H9 (cell line): Measurements from ENCODE around the gene ANKMY1. TPM values are rescaled to one million over a fixed set of nuclear protein-coding genes. Genes with fewer than 3 reads are reported as not detected.

Experiments
- DNase-seq: peaks from one replicate; pipeline ENCODE4 v3.0.0-alpha.2; 2017
- H2AFZ ChIP-seq: one replicate; pipeline ENCODE4 v1.6.1; 2013; ENCODE audit warnings: mild to moderate bottlenecking, low read length, control low read depth, moderate library complexity
- H2AK5ac ChIP-seq: 2 replicates; pipeline ENCODE4 v1.6.1; 2013; ENCODE audit warnings: low read length, control low read depth, mixed read lengths; ENCODE audit not compliant: insufficient read length
- H2BK120ac ChIP-seq: one replicate; pipeline ENCODE4 v1.6.1; 2013; ENCODE audit warnings: low read depth, mild to moderate bottlenecking, low read length, control low read depth, inconsistent platforms; ENCODE audit not compliant: poor library complexity, severe bottlenecking
- H2BK12ac ChIP-seq: 2 replicates; pipeline ENCODE4 v1.6.1; 2013; ENCODE audit warnings: low read length, control low read depth, mixed read lengths, low read depth; ENCODE audit not compliant: insufficient read length
- H2BK15ac ChIP-seq: 2 replicates; pipeline ENCODE4 v1.6.1; 2013; ENCODE audit warnings: low read depth, low read length, control low read depth
- H2BK20ac ChIP-seq: one replicate; pipeline ENCODE4 v1.6.1; 2013; ENCODE audit warnings: low read depth, mild to moderate bottlenecking, low read length, control low read depth, inconsistent platforms; ENCODE audit not compliant: poor library complexity, severe bottlenecking
- H2BK5ac ChIP-seq: 2 replicates; pipeline ENCODE4 v1.6.1; 2013; ENCODE audit warnings: low read length, control low read depth, mixed read lengths; ENCODE audit not compliant: insufficient read length
- H3K14ac ChIP-seq: 2 replicates; pipeline ENCODE4 v1.6.1; 2013; ENCODE audit warnings: low read length, control low read depth; ENCODE audit not compliant: insufficient read depth
- H3K18ac ChIP-seq: 2 replicates; pipeline ENCODE4 v1.6.1; 2013; ENCODE audit warnings: low read depth, mild to moderate bottlenecking, mixed read lengths, low read length, control low read depth; ENCODE audit not compliant: insufficient read length
- H3K23ac ChIP-seq: 2 replicates; pipeline ENCODE4 v1.6.1; 2013; ENCODE audit warnings: low read length, control low read depth, mixed read lengths, low read depth; ENCODE audit not compliant: insufficient read length
- H3K23me2 ChIP-seq: 2 replicates; pipeline ENCODE4 v1.6.1; 2013; ENCODE audit warnings: low read depth, mild to moderate bottlenecking, mixed read lengths, low read length, control low read depth; ENCODE audit not compliant: insufficient read length, poor library complexity, severe bottlenecking
- H3K27ac ChIP-seq: 2 replicates; pipeline ENCODE4 v1.5.1; 2013; ENCODE audit warnings: low read length, control low read depth, mixed read lengths, low read depth; ENCODE audit not compliant: insufficient read length
- H3K27me3 ChIP-seq: 2 replicates; pipeline ENCODE4 v1.6.1; 2013; ENCODE audit warnings: low read length, control low read depth, inconsistent platforms; ENCODE audit not compliant: insufficient read depth
- H3K4ac ChIP-seq: 2 replicates; pipeline ENCODE4 v1.6.1; 2013; ENCODE audit warnings: low read depth, mild to moderate bottlenecking, control low read depth, inconsistent platforms, low read length, moderate library complexity
- H3K4me1 ChIP-seq: 2 replicates; pipeline ENCODE4 v1.6.1; 2013; ENCODE audit warnings: low read length, control low read depth, inconsistent platforms; ENCODE audit not compliant: insufficient read depth
- H3K4me2 ChIP-seq: 2 replicates; pipeline ENCODE4 v1.6.1; 2013; ENCODE audit warnings: low read length, control low read depth, mixed read lengths; ENCODE audit not compliant: insufficient read length, insufficient read depth
- H3K56ac ChIP-seq: 2 replicates; pipeline ENCODE4 v1.6.1; 2013; ENCODE audit warnings: low read depth, mild to moderate bottlenecking, mixed read lengths, low read length, control low read depth; ENCODE audit not compliant: insufficient read length
- H3K79me1 ChIP-seq: 2 replicates; pipeline ENCODE4 v1.6.1; 2013; ENCODE audit warnings: low read depth, mild to moderate bottlenecking, moderate library complexity, low read length, control low read depth, inconsistent platforms; ENCODE audit not compliant: insufficient read depth, poor library complexity, severe bottlenecking
- H3K79me2 ChIP-seq: 2 replicates; pipeline ENCODE4 v1.6.1; 2013; ENCODE audit warnings: low read length, control low read depth, inconsistent platforms; ENCODE audit not compliant: insufficient read depth
- H3K9ac ChIP-seq: 2 replicates; pipeline ENCODE4 v1.6.1; 2013; ENCODE audit warnings: low read length, control low read depth, mixed read lengths; ENCODE audit not compliant: insufficient read length; ENCODE audit errors: extremely low read depth
- H3K9me3 ChIP-seq: one replicate; pipeline ENCODE4 v1.6.1; 2013; ENCODE audit warnings: low read depth, low read length, inconsistent platforms; ENCODE audit not compliant: control insufficient read depth
- H3T11ph ChIP-seq: one replicate; pipeline ENCODE4 v1.6.1; 2013; ENCODE audit warnings: mild to moderate bottlenecking, low read length, control low read depth, inconsistent platforms
- H4K20me1 ChIP-seq: one replicate; pipeline ENCODE4 v1.6.1; 2013; ENCODE audit not compliant: control insufficient read depth, insufficient read length, insufficient read depth
- H4K5ac ChIP-seq: 2 replicates; pipeline ENCODE4 v1.6.1; 2013; ENCODE audit warnings: low read depth, mild to moderate bottlenecking, mixed read lengths, low read length, control low read depth; ENCODE audit not compliant: insufficient read length
- H4K8ac ChIP-seq: replicated peaks from 2 replicates; pipeline ENCODE4 v1.6.1; 2013; ENCODE audit warnings: low read length, control low read depth, mixed read lengths, low read depth; ENCODE audit not compliant: insufficient read length
- H4K91ac ChIP-seq: 2 replicates; pipeline ENCODE4 v1.6.1; 2013; ENCODE audit warnings: low read depth, mild to moderate bottlenecking, moderate library complexity, mixed read lengths, low read length, control low read depth; ENCODE audit not compliant: insufficient read length
- H3K27ac Mint-ChIP-seq, 3 experiments: 2 replicates in 2 of 3; 3 replicates in 1 of 3; pipeline ENCODE4 v1.8.0; 2020 to 2021; ENCODE audit warnings: mixed read lengths in 3 of 3, mild to moderate bottlenecking in 1 of 3, moderate library complexity in 1 of 3
- H3K27me3 Mint-ChIP-seq: 2 replicates; pipeline ENCODE4 v1.8.0; 2021; ENCODE audit warnings: low read depth, mild to moderate bottlenecking, moderate library complexity, mixed read lengths
- H3K36me3 Mint-ChIP-seq, 3 experiments: 2 replicates in 2 of 3; 3 replicates in 1 of 3; pipeline ENCODE4 v1.8.0; 2020 to 2021; ENCODE audit warnings: low read depth in 3 of 3, mixed read lengths in 3 of 3; ENCODE audit not compliant: insufficient read depth in 1 of 3
- H3K4me1 Mint-ChIP-seq, 2 experiments: 2 replicates each; pipeline ENCODE4 v1.8.0; 2020; ENCODE audit warnings: mixed read lengths in 2 of 2
- H3K4me3 Mint-ChIP-seq, 2 experiments: 2 replicates in 1 of 2; 3 replicates in 1 of 2; pipeline ENCODE4 v1.8.0; 2020 to 2021; ENCODE audit warnings: mild to moderate bottlenecking in 2 of 2, mixed read lengths in 2 of 2, moderate library complexity in 1 of 2
- H3K9me3 Mint-ChIP-seq, 2 experiments: 2 replicates in 1 of 2; 3 replicates in 1 of 2; pipeline ENCODE4 v1.8.0; 2020; ENCODE audit warnings: mild to moderate bottlenecking in 2 of 2, mixed read lengths in 2 of 2, moderate library complexity in 1 of 2
- CTCF ChIP-seq: fragments of 200-600 bp; sonication (generic); conservative IDR thresholded peaks from 3 replicates; pipeline ENCODE4 v1.8.0; 2021; ENCODE audit warnings: antibody characterized with exemption, mild to moderate bottlenecking
- WGBS: extraction: QIAGEN DNeasy Blood & Tissue Kit; methylation state at CpG from one replicate; pipeline ENCODE4 v1.1.7; 2013; ENCODE audit warnings: missing lambda C conversion rate, low lambda C conversion rate, mixed read lengths; ENCODE audit not compliant: insufficient read length; ENCODE audit errors: extremely low coverage; 5-methylcytosine and 5-hydroxymethylcytosine counted together
- total RNA-seq: library from RNA; stranded (reverse); gene quantifications from 2 replicates; pipeline ENCODE4 v1.2.1, GENCODE V29; 2021

The ANKMY1 gene
- total RNA-seq, 1 experiment from 2014 or later = 13.7 TPM

- WGBS = no CpG with 5 or more reads among the region's 12 CpGs
Observed at GRCh38 chr2:240440251-240440650, 117.5 kb downstream of the ANKMY1 start.

More at GRCh38 chr2:240440251-240440650, 117.5 kb downstream of the ANKMY1 start:
- Histone ChIP-seq H3K56ac (no peak overlapping the region), H3K79me2 (no peaks in the 10 kb centered on the region; the same call in 1 of the 2 replicates), H4K20me1 (no peaks in the 10 kb centered on the region), H3K9me3 (no peaks in the 10 kb centered on the region), H3K23ac (no peak overlapping the region), H2BK120ac (no peak overlapping the region), H3K79me1 (no peaks in the 10 kb centered on the region), H3T11ph (no peak overlapping the region), H3K27ac (no peak overlapping the region), H2AFZ (no peak overlapping the region), H4K5ac (no peak overlapping the region), H2BK5ac (no peak overlapping the region), H2BK20ac (no peak overlapping the region), H2AK5ac (no peak overlapping the region), H3K14ac (no peak overlapping the region), H2BK15ac (no peak overlapping the region), H3K18ac (no peak overlapping the region), H3K23me2 (peaks cover 3% of the 10 kb centered on the region), H3K4me2 (no peak overlapping the region), H3K9ac (no peak overlapping the region), H2BK12ac (no peak overlapping the region), H3K27me3 (peaks cover 13% of the 10 kb centered on the region; the same call in 1 of the 2 replicates), H3K4me1 (no peaks in the 10 kb centered on the region; the same call in 1 of the 2 replicates), H4K91ac (no peak overlapping the region), H4K8ac (no peak overlapping the region), H3K4ac (no peak overlapping the region)
- Mint-ChIP-seq H3K4me1 (peaks cover 4 to 11% of the 10 kb centered on the region in 2 experiments), H3K27ac (no peak overlapping the region), H3K9me3 (no peaks in the 10 kb centered on the region), H3K27me3 (peaks cover 21% of the 10 kb centered on the region), H3K36me3 (peaks cover 0 to 5% (median 0%) of the 10 kb centered on the region in 3 experiments; a peak in 1 of 7 replicates), H3K4me3 (no peak overlapping the region)
- no peak for TF ChIP-seq CTCF
- DNase-seq = no peak
